GM21529 (cell line): Measurements from ENCODE around the gene MAIP1.
"Not testable (repeated sequence)": the region's sequence is repeated elsewhere in the genome, so short reads cannot be mapped to it uniquely, and the experiment has no call there.

Source experiments
- ATAC-seq: cut with Tn5 transposase; IDR thresholded peaks from one replicate; pipeline ENCODE4 v1.9.1; 2021; ENCODE audit not compliant: unreplicated experiment

The MAIP1 gene

GRCh38 chr2:199955339-199956061 is at the start of gene MAIP1, which contains the start of gene TYW5:
MAIP1 (plus strand) TSS chr2:199955582; CDS start chr2:199955799, 217 bp downstream.
TYW5 (minus strand) TSS chr2:199955491; CDS start chr2:199955470, 21 bp downstream.
- peak; percentile 88 for ATAC-seq

- ATAC-seq = no peak
Measured at GRCh38 chr2:199907008-199907714, 48.2 kb upstream of the MAIP1 start.

- ATAC-seq = no peak
Measured at GRCh38 chr2:199910338-199911051, 44.9 kb upstream of the MAIP1 start.

GRCh38 chr2:199911052-199911876 is 44.1 kb upstream of the MAIP1 start, which contains the start of gene C2orf69:
C2orf69 (plus strand) TSS chr2:199911293; CDS start chr2:199911439, 146 bp downstream.
- peak; percentile 90 for ATAC-seq

- ATAC-seq = no peak
Measured at GRCh38 chr2:199911877-199912161, 43.6 kb upstream of the MAIP1 start.

GRCh38 chr2:199912553-199913114 is 42.7 kb upstream of the MAIP1 start:
- not testable (repeated sequence) for ATAC-seq

- ATAC-seq = no peak
Measured at GRCh38 chr2:199914372-199914958, 40.9 kb upstream of the MAIP1 start.

- no peak for ATAC-seq
Measured at GRCh38 chr2:199916980-199917379, 38.4 kb upstream of the MAIP1 start.

- ATAC-seq = no peak
Measured at GRCh38 chr2:199922856-199923255, 32.5 kb upstream of the MAIP1 start.

GRCh38 chr2:199923924-199924323 is 31.5 kb upstream of the MAIP1 start:
- ATAC-seq = no peak

GRCh38 chr2:199926806-199927205 is 28.6 kb upstream of the MAIP1 start:
- no peak for ATAC-seq

GRCh38 chr2:199928226-199928625 is 27.2 kb upstream of the MAIP1 start:
- ATAC-seq = no peak

- ATAC-seq = no peak
Measured at GRCh38 chr2:199928626-199929025, 26.8 kb upstream of the MAIP1 start.

- no peak for ATAC-seq
Measured at GRCh38 chr2:199929262-199929661, 26.1 kb upstream of the MAIP1 start.

- no peak for ATAC-seq
Measured at GRCh38 chr2:199932312-199932855, 23.0 kb upstream of the MAIP1 start.

GRCh38 chr2:199933466-199933865 is 21.9 kb upstream of the MAIP1 start:
- no peak for ATAC-seq

GRCh38 chr2:199936554-199936953 is 18.8 kb upstream of the MAIP1 start:
- ATAC-seq = no peak

GRCh38 chr2:199940373-199940772 is 15.0 kb upstream of the MAIP1 start:
- ATAC-seq = peak; percentile 49

GRCh38 chr2:199943373-199943772 is 12.0 kb upstream of the MAIP1 start:
- no peak for ATAC-seq

GRCh38 chr2:199946196-199946595 is 9.2 kb upstream of the MAIP1 start:
- ATAC-seq = no peak
